PC-3 (cell line): Measurements from ENCODE around the gene ANO4. TPM values are rescaled to one million over a fixed set of nuclear protein-coding genes. Genes with fewer than 3 reads are reported as not detected.

Experiments used
- ATAC-seq: fragments of 200-7000 bp; cut with Tn5 transposase; 2 replicates; pipeline ENCODE4 v1.9.1; 2020; ENCODE audit warnings: mild to moderate bottlenecking, moderate library complexity
- BruUV-seq: library from RNA; stranded (reverse); fragments of 400-500 nt; replicated peaks from 2 replicates; lab custom pipeline; 2021; lab: Mats Ljungman, UMichigan
- CTCF ChIA-PET: fragments of 300-600 bp; sonication (Branson Sonifier 250); formaldehyde crosslinking; loops from one replicate; lab custom pipeline; 2022; ENCODE audit warnings: antibody characterized with exemption; lab: Charles Lee
- POLR2A ChIA-PET: fragments of 300-600 bp; sonication (Branson Sonifier 250); formaldehyde crosslinking; loops from one replicate; lab custom pipeline; 2022; ENCODE audit warnings: antibody characterized with exemption; ENCODE audit not compliant: unreplicated experiment; lab: Charles Lee
- DNase-seq: peaks from one replicate; pipeline ENCODE4 v3.0.0-alpha.2; 2015
- H2AFZ ChIP-seq: fragments of 300-600 bp; sonication (generic); 2 replicates; pipeline ENCODE4 v1.6.0; 2016; ENCODE audit warnings: antibody characterized with exemption, low read length
- H3F3A ChIP-seq: fragments of 300-600 bp; sonication (generic); one replicate; pipeline ENCODE4 v1.6.0; 2017; ENCODE audit warnings: antibody characterized with exemption, low read length, control low read depth, mild to moderate bottlenecking; ENCODE audit not compliant: unreplicated experiment
- H3K27ac ChIP-seq: fragments of 300-600 bp; sonication (generic); 2 replicates; pipeline ENCODE4 v1.5.1; 2016; ENCODE audit warnings: mild to moderate bottlenecking, low read length
- H3K27me3 ChIP-seq: fragments of 300-600 bp; sonication (generic); 2 replicates; pipeline ENCODE4 v1.6.1; 2016; ENCODE audit warnings: low read length, mixed read lengths
- H3K36me3 ChIP-seq: fragments of 300-600 bp; sonication (generic); 2 replicates; pipeline ENCODE4 v1.6.1; 2016; ENCODE audit warnings: low read depth, mixed run types, low read length, mixed read lengths
- H3K4me1 ChIP-seq: fragments of 300-600 bp; sonication (generic); 2 replicates; pipeline ENCODE4 v1.5.1; 2016; ENCODE audit warnings: low read length; ENCODE audit not compliant: insufficient read depth
- H3K4me2 ChIP-seq: fragments of 300-600 bp; sonication (generic); 2 replicates; pipeline ENCODE4 v1.6.0; 2016; ENCODE audit warnings: low read length
- H3K4me3 ChIP-seq: fragments of 300-600 bp; sonication (generic); 2 replicates; pipeline ENCODE4 v1.5.1; 2016; ENCODE audit warnings: mild to moderate bottlenecking, low read length, mixed read lengths
- H3K79me2 ChIP-seq: fragments of 300-600 bp; sonication (generic); 2 replicates; pipeline ENCODE4 v1.6.1; 2017; ENCODE audit warnings: low read length, mixed read lengths
- H3K9ac ChIP-seq: fragments of 300-600 bp; sonication (generic); 2 replicates; pipeline ENCODE4 v1.6.0; 2016; ENCODE audit warnings: mild to moderate bottlenecking, low read length
- H3K9me2 ChIP-seq: fragments of 300-600 bp; sonication (generic); replicated peaks from 2 replicates; pipeline ENCODE4 v1.6.1; 2016; ENCODE audit warnings: mixed run types, low read length, mixed read lengths
- H3K9me3 ChIP-seq: fragments of 300-600 bp; sonication (generic); 2 replicates; pipeline ENCODE4 v1.6.1; 2016; ENCODE audit warnings: low read length, mixed read lengths
- H4K20me1 ChIP-seq: fragments of 300-600 bp; sonication (generic); 2 replicates; pipeline ENCODE4 v1.6.1; 2016; ENCODE audit warnings: low read length, mixed read lengths
- EZH2 ChIP-seq: fragments of 300-600 bp; sonication (generic); IDR thresholded peaks from one replicate; pipeline ENCODE4 v1.6.1; 2017; ENCODE audit warnings: antibody characterized with exemption, mild to moderate bottlenecking, low read length; ENCODE audit not compliant: unreplicated experiment
- EZH2phosphoT487 ChIP-seq: fragments of 300-600 bp; sonication (generic); IDR thresholded peaks from 2 replicates; pipeline ENCODE4 v1.6.1; 2018; ENCODE audit warnings: mild to moderate bottlenecking, antibody characterized with exemption, low read length, borderline replicate concordance
- intact Hi-C: fragments of 100-400 bp; cut with micrococcal nuclease; formaldehyde crosslinking; loops from 2 replicates; pipeline ENCODE4 v1.9.0; 2023
- total RNA-seq: library from RNA; depleted of rRNA; stranded (reverse); fragments of >200 nt; gene quantifications from 2 replicates; pipeline ENCODE4 v1.2.3, GENCODE V29; 2014
- TF ChIP-seq, protein P1 (sequence below): fragments of 300-600 bp; sonication (generic); conservative IDR thresholded peaks from 2 replicates; pipeline ENCODE4 v1.5.1; 2017; ENCODE audit warnings: antibody characterized with exemption, low read depth, mild to moderate bottlenecking, low read length

Gene ANO4
- total RNA-seq, 1 experiment from 2014 or later: not detected

- BruUV-seq: no TSS peak
- POLR2A ChIA-PET: no interaction called here
- Histone ChIP-seq H3K4me1 (peaks cover 5% of the 10 kb centered on the region; the same call in 1 of the 2 replicates), H2AFZ (no peak overlapping the region), H4K20me1 (no peaks in the 10 kb centered on the region), H3K9ac (no peak overlapping the region), H3K4me3 (no peak overlapping the region), H3K9me3 (no peaks in the 10 kb centered on the region), H3K36me3 (no peaks in the 10 kb centered on the region), H3K9me2 (no peaks in the 10 kb centered on the region), H3K4me2 (no peak overlapping the region), H3K27ac (no peak overlapping the region), H3K79me2 (no peaks in the 10 kb centered on the region), H3F3A (no peaks in the 10 kb centered on the region), H3K27me3 (no peaks in the 10 kb centered on the region)
- ATAC-seq (no peak), DNase-seq (no peak)
- intact Hi-C loops: no loop called here
- CTCF ChIA-PET: no interaction called here
- TF ChIP-seq EZH2 (no peak), EZH2phosphoT487 (no peak)
- TF ChIP-seq, protein P1, sequence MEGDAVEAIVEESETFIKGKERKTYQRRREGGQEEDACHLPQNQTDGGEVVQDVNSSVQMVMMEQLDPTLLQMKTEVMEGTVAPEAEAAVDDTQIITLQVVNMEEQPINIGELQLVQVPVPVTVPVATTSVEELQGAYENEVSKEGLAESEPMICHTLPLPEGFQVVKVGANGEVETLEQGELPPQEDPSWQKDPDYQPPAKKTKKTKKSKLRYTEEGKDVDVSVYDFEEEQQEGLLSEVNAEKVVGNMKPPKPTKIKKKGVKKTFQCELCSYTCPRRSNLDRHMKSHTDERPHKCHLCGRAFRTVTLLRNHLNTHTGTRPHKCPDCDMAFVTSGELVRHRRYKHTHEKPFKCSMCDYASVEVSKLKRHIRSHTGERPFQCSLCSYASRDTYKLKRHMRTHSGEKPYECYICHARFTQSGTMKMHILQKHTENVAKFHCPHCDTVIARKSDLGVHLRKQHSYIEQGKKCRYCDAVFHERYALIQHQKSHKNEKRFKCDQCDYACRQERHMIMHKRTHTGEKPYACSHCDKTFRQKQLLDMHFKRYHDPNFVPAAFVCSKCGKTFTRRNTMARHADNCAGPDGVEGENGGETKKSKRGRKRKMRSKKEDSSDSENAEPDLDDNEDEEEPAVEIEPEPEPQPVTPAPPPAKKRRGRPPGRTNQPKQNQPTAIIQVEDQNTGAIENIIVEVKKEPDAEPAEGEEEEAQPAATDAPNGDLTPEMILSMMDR: no peak
Measured at GRCh38 chr12:100862676-100863075, 68.1 kb downstream of the ANO4 start.

- intact Hi-C loops: no loop called here
Measured at GRCh38 chr12:100864366-100864765, 69.8 kb downstream of the ANO4 start.

More at GRCh38 chr12:100864366-100864765, 69.8 kb downstream of the ANO4 start:
- TF ChIP-seq EZH2phosphoT487 (no peak), EZH2 (no peak)
- TF ChIP-seq, protein P1: no peak
- DNase-seq: no peak
- Histone ChIP-seq H3K27ac (no peak overlapping the region), H3K9me2 (no peaks in the 10 kb centered on the region), H3K36me3 (no peaks in the 10 kb centered on the region), H3F3A (no peaks in the 10 kb centered on the region), H3K9me3 (no peaks in the 10 kb centered on the region), H4K20me1 (no peaks in the 10 kb centered on the region), H3K79me2 (no peaks in the 10 kb centered on the region), H3K9ac (no peak overlapping the region), H2AFZ (no peak overlapping the region), H3K4me3 (no peak overlapping the region), H3K4me1 (peaks cover 5% of the 10 kb centered on the region; the same call in 1 of the 2 replicates), H3K4me2 (no peak overlapping the region), H3K27me3 (no peaks in the 10 kb centered on the region)
- BruUV-seq: no TSS peak
- ChIA-PET CTCF (no interaction called here), POLR2A (no interaction called here)
- ATAC-seq: no peak
